HG03442 (cell line): Measurements from ENCODE around the gene GNPNAT1.
A peak's percentile ranks its signal among the peaks of the same experiment; 100 is the strongest.
"Not testable (repeated sequence)": the region's sequence is repeated elsewhere in the genome, so short reads cannot be mapped to it uniquely, and the experiment has no call there.

Experiments
- ATAC-seq: cut with Tn5 transposase; IDR thresholded peaks from one replicate; pipeline ENCODE4 v1.9.1; 2021; ENCODE audit warnings: mild to moderate bottlenecking, moderate library complexity; ENCODE audit not compliant: unreplicated experiment

Gene GNPNAT1

GRCh38 chr14:52729925-52730708, 61.3 kb downstream of the GNPNAT1 start, which contains the start of gene STYX:
Gene STYX (plus strand): TSS chr14:52730166. CDS start chr14:52730475, 309 bp downstream.
- peak; percentile 92 for ATAC-seq

- ATAC-seq: no peak
Measured at GRCh38 chr14:52729585-52729924, 61.9 kb downstream of the GNPNAT1 start.

DNA sequence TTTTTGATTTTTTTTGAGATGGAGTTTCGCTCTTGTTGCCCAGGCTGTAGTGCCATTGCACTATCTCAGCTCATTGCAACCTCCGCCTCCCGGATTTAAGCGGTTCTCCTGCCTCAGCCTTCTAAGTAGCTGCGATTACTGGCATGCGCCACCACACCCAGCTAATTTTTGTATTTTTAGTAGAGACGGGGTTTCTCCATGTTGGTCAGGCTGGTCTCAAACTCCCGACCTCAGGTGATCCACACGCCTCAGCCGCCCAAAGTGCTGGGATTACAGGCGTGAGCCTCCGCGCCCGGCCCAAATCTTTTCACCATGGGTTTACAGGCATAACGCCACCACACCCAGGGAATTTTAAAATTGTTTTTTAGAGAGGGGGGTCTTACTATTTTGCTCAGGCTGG, 62.4 kb downstream of the GNPNAT1 start:
- ATAC-seq: not testable (repeated sequence)

GRCh38 chr14:52727509-52727908, 63.9 kb downstream of the GNPNAT1 start:
- ATAC-seq: not testable (repeated sequence)
